ENCODE results near the gene H1-8.

H1-8 gene

DNA sequence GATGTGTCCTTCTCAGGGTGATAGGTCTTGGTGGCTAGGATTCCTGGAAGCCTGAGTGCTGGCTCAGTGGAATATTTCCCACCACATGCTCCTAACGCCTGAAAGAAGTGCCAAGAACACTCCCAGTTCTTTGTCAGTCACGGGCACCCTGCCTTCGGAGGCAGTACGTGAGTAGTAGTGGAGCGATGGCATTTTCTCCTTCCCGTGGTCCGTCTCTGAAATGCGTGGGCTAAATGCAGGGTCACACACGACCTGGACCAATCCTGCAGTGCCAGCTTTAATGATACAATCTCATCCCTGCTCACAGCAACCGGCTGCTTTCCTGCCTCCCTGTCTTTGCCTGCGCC lies 14.5 kb downstream of the H1-8 start:
- no peak for DNase-seq

DNA sequence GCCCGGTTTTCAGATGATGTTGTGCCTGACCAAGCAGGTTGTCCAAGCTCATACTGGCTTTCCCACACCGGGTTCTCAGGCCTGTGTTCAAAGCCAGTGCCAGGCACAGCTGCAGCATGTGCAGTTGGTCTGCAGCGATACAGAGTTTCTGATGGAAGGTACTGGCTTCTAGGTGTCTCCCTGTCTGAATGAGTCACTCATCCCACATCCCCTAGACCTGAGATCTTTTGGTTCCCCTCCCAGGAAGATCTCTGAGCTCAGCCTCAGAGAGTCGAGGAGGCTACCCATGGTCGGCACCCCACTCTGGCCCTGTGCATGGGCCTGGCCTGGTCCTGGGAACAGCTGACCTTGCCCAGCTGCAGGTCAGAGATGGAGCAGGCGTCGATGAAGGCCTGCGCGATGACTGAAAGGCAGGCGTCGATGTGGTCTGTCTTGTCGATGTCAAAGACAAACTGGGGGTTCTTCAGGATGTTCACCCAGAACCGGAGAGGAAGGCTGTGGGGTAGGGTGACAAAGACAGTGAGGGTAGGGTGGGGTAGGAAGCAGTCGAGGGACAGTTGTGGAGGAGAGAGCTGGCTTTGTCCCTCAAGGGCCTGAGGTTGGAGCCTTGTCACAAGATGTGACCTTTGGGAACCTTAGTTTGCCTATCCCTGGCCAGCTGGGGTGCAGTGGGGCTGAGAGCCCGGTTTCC lies 15.3 kb downstream of the H1-8 start:
- peak; percentile 15 for DNase-seq

DNA sequence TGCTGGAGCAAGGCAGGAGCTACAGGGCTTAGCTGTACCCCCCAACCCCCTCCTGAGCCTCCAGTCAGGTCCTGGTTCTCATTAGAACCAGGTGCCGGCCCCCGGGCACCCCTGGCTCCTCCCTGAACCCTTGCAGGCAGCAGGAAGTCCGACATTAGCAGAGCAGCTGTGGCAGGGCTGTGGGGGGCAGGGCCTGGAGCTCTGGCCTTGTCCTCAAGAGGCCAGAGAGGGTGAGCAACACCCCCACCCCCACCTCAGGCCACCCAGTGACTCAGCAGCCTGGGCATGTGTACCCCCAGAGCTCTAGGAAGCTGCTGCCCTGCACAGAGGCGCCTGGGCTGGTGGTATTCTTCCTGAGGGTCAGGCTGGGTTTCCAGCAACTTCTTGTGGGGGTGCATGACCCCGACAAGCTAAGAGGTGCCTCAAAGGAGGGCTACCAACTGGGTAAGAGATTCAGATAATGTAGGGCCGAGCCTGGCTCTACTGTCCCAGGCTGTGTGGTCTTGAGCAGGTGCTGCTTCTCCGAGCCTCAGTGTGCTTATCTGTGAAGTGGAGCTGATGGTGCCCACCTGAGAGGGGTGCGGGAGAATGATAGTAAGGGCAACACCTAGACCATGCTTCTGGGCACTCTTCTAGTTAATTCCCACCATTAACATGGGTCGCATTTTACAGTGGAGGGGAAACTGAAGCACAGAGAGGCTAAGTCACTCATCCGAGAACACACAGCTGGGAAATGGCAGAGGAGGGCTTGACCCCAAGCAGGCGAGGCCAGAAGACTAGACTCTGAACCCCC lies 16.0 kb downstream of the H1-8 start:
- DNase-seq, result peak; percentile 63

DNA sequence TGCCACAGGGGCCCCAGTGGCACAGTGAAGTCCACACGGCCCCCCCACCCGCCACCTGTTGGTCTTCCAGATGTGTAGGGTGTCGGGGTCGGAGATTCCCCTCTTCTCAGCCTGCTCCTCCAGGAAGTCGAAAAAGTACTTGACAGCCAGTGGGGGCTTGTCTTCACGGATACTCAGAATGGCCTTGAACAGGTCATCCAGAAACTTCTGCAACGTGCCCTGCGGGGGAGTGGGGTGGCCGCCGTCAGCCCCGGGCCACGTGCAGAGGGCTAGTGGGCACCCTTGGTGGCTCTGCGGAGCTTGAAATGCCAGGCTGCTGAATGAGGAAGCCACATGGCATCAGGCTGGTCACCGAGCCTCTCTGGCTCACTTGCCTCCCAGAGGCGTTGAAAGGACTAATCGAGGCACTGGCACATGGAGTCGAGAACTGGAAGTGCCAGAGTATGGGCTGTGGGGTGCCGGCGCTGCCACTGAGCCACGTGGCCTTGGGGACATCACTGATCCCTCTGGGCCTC lies 16.6 kb downstream of the H1-8 start:
- DNase-seq, result no peak

DNA sequence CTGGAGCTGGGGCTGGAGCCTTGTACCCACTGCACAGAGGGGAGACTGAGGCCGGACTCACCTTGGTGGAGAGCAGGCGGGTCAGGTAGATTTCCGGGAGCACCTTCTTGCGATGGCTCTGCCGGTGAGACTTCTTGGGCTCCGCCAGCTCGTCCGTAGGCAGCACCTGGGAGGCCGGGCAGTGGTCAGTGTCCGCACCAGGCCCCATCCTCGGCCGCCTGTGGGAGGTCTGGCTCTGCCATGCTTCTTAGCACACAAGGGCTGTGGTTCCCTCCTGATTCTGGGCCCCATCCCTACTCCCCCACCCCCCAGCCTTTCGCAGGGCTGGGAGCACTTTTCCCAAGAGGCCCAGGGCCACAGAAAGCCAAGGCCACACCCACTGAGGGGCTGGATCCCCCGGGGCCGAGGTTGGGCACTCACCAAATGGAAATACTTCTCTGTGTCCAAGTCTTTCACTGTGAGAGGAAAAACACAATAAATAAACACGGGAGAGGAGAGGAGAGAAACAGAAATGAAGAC lies 17.4 kb downstream of the H1-8 start:
- peak; percentile 70 for DNase-seq

DNA sequence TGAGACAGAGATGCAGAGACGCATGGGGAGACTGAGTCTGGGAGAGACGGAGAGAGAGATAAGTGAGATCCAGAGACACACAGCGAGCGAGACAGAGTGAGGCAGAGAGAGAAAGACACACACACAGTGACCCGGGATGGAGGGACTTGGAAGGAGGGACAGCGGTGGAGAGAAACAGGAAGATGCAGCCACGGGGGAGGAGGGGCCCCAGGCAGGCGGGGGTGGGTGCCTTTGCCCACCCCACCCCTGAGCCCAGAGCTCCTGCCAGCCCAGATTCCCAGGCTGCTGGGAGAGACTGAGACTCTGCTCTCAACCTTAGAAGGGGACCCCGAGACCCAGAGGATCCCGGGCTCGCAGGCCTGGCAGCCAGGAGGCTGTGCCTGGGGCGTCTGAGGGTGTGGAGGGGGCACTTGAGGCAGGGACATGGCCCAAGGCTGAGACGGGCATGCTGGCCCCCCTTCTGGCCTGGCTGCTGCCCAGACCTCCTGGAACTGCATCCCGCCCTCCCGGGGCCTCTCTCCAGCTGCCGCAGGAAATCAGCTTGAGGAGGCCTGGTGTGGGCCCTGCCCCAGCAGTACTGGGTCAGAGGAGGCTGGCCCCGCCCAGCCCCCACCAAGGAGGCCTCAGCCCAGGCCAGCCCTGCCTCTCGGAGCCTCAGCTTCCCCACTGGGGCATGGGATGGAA lies 18.1 kb downstream of the H1-8 start:
- peak; percentile 69 for DNase-seq

DNA sequence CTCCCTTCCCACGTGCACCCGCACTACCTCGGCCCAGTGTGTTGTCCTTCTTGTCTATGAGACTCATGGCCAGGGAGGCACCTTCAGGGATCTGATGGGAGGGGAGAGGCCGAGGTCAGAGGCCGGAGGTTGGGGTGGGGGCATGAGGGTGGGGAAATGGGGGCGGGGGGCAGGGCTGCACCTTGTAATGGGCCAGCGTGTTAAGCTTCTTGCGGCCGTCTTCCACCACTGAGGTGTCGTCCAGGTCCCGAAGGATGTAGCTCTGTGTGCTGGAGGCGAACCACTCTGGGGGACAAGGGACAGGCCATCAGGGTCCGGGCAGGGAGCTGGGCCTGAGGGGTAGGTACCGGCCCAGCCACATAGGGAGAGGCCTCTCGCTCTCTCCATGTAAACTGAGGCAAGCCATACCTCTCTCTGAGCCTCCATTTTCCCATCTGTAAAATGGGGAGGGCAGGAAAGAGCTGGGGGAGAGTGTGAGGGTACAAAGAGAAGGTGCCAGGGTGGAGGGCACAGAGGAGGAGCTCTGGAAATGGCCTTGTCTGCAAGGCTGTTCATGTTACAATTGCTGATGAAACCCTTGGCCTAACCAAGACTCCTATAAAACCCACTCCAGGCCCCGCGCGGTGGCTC lies 18.8 kb downstream of the H1-8 start:
- no peak for DNase-seq

DNA sequence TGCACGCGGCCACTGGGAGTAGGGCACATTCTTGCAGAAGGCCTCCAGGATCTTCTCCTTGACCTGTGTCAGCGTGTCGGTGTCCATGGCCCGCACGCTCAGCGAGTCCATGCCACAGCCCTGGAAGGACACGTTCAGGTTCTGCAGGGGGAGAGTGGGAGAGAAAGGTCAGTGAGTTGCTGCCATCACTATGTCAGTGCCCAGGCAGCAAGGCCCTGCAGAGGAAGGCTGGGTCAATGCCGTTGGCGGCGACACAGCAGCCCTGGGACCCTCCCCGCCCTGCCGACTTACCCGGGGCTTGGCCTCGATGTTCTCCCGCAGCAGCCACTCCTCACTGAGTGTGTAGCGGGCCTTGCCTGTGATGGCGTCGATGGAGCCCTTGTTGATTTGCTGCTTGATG lies 19.8 kb downstream of the H1-8 start:
- no peak for DNase-seq

DNA sequence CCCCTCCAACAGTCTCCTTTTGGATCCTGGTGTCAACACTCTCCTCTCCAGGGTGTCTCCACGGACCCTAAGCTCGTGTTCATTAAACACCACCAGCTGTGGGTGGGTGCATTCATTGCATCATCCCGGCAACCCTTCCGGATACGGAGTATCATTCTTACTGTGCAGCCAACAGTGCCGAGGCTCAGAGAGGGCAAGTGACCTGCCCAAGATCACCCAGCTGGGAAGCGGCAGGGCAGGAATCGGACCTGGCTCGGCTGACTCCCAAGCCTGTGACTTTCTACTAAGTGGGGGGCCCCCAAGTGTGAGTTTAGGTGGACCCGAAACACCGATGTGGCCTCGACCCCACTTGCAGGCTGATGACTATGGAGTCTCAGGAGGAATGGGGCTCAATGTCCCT lies 20.4 kb downstream of the H1-8 start:
- DNase-seq, result no peak

DNA sequence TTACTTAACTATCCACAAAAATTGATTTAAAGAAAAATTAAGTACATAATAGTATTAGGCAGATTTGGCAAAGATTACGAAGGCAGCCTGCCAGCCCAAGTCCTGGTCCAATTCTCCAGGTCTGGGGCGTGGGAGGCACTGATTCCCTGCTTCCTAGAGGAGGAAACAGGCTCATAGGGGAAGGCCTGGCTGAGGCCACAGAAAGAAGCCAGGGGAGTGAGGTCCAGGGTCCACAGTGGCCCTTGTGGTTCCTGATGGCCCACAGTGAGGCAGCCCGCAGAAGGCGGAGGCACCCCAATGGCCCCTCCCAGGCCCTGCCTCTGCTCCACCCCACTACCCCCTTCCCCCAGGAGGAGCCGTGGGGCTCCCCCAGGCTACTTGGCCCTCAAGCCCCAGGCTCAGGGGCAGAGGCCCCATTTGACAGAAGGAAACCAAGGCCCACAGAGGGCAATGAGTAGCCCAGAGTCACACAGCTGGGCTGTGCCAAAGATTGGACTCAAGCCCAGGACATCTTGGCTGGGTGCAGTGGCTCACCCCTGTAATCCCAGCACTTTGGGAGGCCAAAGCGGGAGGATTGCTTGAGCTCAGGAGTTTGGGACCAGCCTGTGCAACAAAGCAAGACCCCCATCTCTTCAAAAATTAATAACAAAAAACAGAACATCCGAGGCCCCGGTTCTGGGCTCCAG lies 21.0 kb downstream of the H1-8 start:
- no peak for DNase-seq

DNA sequence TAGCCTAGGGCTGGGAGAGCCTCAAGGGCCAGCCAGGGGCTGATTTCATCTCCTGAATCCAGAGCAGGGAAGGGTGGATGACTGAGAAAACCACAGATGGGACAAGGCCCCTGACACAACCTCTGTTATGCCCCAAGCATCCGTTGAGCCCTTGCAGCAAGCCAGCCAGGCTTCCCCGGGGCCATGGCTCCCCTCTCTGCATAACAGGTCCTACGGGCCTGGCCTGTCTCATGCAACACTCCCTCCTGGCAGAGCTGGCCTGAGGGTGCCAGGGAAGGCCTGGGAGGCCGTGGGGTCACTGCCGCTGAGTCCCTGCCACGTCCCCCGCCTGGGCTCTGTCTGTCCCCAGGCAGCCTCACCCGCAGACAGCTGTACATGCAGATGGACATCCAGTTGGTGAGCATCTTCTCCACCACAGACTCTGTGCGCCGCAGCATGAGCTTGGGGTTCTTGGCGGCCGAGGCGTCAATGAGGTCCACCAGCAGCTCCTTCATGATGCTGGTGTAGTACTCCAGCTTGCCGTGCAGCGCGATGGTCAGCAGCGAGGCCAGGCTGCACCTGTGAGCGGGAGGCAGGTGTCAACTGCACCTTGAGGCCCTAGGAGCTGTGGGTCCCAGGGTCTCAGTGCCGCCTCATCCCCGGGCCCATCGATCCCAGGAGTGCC lies 22.1 kb downstream of the H1-8 start:
- DNase-seq, result no peak

DNA sequence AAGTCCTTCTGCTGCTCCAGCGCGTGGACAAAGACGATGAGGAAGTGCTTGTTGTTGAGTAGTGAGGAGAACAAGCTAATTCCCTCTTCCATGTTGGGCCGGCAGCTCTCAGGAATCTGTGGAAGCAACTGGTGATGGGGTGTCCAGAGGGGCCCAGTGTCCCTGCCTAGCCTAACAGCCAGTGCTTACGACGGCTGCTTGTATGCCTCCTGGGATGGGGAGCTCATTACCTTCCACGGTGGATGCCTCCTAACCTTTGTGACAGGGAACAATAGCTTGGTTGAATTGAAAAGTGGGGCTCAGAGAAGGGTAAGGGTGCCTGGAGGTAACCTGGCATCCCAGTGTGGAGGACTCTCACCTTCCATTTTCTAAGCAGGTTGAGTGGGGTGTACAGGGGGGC lies 22.9 kb downstream of the H1-8 start:
- no peak for DNase-seq

DNA sequence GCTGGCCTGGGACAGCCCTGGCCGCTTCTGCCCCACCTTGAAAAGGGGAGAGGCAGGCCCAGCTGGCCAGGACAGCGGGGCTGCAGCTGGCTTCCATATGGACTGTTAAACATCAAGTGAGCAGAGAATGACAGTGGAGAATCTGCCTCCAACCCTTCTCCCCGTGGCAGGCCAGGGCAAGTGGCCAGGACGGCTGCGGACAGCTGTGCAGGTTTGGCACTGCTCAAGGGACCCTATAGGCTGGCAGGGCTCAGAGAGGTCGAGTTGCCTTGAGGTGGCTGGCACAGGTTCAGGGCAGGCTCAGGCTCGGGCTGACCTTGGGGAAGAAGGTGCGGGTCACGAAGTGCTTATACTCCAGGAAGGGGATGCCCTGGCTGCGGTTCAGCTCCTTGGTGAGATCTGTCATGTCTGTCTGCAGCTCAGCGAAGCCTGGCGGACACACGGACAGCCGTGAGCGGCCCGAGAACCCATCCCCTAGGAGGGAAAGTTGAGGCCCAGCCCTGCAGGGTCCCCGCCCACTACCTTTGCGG lies 24.3 kb downstream of the H1-8 start:
- no peak for DNase-seq

DNA sequence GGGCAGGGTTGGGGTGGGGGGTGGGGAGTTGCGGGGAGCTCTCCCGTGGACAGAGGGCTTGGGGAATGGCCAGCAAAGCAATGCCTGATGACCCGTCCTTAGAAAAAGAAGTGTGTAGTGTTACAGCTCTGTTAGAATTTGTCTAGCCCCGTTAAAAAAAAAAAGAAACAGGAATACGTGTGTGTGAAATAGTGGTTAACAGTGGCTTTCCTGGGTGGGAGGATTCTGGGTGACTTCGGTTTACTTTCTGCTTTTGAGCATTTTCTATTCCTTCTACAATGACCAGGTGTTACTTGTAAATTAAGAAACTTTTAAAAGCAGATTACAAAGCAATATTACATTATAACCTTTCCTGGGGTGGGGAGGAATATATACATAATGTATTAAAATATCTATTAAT lies 25.0 kb downstream of the H1-8 start:
- no peak for DNase-seq

DNA sequence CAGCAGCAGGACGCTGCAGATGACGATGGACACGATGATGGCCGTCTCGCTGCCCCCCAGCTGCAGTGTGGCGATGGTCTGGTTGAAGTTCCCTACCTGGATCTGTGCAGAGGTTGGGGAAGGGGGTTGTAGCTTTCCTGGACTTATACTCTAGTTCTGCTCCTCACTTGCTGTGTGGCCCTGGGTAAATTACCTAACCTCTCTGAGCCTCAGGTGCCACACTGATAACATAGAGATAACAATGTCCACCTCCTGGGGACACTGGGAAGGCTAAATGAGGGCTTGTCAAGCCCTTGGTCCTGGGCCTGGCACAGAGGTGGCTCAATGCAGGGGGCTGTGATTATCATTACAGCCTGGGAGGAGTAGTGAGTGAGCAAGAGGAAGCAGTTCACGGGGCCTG lies 26.9 kb downstream of the H1-8 start:
- no peak for DNase-seq

DNA sequence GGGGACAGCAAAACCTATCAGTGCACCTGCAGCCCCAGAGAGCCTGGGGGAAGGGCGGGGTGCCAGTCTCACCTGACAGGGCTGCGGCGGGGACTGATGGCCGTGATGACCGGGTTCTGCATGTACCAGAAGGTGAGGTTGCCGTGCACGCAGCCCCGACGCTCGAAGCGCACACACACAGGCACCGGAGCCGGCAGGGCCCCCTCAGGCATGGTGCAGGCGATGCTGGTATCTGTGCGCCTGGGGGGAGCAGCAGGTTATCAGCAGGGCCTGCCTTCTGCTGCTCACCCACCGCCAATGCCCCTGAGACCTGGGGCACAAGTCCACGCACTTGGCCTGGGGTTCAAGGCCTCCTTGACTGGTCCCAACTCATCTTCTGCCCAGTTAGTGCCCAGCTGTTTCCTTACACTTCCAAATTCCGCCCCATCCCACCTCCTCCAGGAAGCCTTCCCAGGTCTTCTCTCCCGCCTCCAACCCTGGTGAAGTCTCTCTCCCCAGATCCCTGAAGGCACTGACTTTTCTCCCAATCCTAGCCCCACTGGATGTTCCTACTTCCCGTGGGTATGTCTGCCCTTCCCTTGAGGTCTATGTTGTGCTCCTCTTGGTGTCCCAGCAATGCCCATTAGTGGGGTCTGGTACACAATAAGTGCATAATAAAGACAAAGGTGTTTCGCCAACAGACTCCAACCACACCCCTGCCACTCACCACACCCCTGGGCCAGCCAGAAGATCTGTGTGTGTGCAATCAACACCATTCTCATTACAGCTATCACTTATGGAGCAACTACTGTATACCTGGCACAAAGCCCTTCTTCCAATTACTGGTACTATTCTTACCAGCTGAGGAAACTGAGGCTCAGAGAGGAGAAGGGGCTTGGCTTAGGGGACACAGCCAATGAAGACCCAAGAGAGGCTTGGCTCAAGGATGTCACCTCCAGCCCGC lies 28.9 kb downstream of the H1-8 start:
- DNase-seq, result no peak

DNA sequence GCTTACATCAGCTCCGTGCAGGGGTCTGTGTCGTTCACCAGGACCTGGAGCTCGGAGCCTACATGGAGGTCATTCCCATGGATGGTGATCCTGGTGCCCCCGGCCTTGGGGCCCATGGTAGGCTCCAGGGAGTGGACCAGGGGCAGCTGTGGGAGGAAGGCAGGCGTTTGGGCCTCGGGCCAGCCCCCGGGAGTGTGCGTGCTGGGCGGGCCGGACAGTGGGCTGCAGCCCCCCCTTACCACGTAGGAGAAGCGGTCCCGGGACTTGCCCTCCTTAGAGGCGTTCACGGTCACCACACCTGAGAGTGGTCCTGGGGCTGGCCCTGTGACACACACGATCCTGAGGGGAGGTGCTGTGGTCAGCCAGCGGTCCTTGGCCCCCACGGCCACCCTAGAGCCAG lies 29.6 kb downstream of the H1-8 start:
- no peak for DNase-seq

DNA sequence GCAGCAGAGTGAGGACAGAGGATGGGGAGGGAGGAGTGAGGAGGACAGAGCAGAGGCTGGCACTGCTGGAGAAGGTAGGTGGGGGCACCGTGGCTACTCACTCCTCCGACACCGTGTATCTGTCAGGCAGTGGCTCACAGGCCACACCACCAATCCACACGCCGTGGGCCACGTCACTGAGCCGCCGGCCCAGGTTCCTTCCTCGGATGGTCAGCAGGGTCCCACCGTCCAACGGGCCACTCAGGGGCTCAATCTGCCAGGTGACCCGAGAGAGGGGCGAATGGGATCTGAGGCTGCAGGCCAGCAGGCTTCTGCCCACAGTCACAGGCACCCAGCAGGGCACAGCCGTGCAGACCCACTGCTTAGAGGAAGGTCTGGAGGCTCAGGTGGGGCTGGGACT lies 30.5 kb downstream of the H1-8 start:
- no peak for DNase-seq

DNA sequence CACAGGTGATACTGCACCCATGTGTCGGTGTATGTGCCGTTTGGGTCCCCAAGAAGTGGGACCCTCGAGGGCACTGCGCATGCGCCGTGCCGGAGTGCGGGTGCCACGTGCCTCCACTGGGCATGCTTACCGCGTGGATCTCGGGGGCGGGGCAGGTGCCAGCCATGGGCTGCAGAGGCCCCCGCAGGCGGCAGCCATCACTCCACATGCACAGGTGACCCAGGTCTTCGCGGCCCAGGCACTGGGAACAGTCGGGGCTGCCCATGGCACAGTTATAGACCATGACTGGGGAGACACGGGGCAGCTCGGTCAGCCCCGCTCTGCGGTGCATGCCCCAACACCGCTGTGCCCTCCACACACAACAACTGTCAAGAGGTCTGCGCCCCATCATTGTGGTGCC lies 31.2 kb downstream of the H1-8 start:
- no peak for DNase-seq

DNA sequence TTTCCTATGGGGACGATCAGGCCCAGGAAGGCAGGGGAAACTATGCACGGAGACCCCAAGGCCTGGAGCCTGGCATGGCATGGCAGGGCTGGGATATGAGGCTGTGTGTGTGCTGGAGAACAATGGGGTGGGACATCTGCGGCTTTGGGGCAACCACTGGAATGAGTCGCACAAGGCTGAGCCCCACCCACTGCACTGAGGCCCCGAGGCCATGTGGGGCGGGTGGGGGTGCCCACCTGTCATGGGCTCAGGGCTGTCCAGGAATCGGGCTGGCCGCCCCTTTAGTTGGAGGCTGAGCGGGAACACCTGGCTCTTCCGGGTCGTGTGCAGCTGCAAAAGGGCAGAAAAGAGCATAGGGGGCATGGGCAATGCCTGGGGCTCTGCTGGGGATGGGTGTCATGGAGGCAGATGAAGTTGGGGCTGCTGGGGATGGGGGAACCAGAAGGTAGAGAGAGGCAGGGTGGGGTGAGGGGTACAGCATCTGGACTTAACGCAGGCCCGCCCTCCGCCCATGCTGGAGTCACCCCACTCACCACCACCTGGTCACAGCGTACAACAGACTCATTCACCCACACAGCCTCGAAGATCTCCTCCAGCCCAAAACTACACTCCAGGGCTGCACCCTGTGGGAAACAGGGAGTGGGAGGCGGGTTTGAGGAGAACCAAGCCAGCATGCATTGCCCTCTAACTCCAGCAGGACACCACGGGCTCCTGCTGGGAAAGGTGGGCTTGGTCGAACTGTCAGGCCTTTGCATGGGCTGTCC lies 32.4 kb downstream of the H1-8 start:
- no peak for DNase-seq

Data from fibroblast of skin of right biceps (primary cell).